Thoracic aorta (tissue), 2 donors: Measurements from ENCODE around the gene AQP1. TPM values are rescaled to one million over a fixed set of nuclear protein-coding genes. Genes with fewer than 3 reads are reported as not detected.

Experiments used
- ATAC-seq: fragments of 150-250 bp; one replicate; pipeline ENCODE4 v1.8.0; 2017; ENCODE audit warnings: low read depth; ENCODE audit not compliant: insufficient number of reproducible peaks, low FRiP score
- DNase-seq: peaks from one replicate; pipeline ENCODE4 v3.0.0-alpha.2; 2020; ENCODE audit warnings: low spot score
- H3K27ac ChIP-seq, 2 donors: fragments of 200-600 bp; sonication (generic); 1 replicate in 1 of 2; 2 replicates in 1 of 2; pipeline ENCODE4 v1.5.1; 2016; ENCODE audit warnings: mild to moderate bottlenecking in 2 of 2, moderate library complexity in 2 of 2
- H3K27me3 ChIP-seq: fragments of 200-600 bp; sonication (generic); replicated peaks from 2 replicates; pipeline ENCODE4 v1.6.0; 2016; ENCODE audit warnings: mild to moderate bottlenecking; ENCODE audit not compliant: insufficient read depth
- H3K36me3 ChIP-seq: fragments of 200-600 bp; sonication (generic); one replicate; pipeline ENCODE4 v1.5.1; 2016
- H3K4me1 ChIP-seq, 2 donors: fragments of 200-600 bp; sonication (generic); 1 replicate in 1 of 2; 2 replicates in 1 of 2; pipeline versions ENCODE4 v1.5.1 to v1.6.0; 2016; ENCODE audit warnings: low read depth in 2 of 2, mild to moderate bottlenecking in 1 of 2; ENCODE audit not compliant: control insufficient read depth in 1 of 2
- H3K4me3 ChIP-seq: fragments of 200-600 bp; sonication (generic); 2 replicates; pipeline ENCODE4 v1.5.1; 2016; ENCODE audit warnings: mild to moderate bottlenecking
- H3K9me3 ChIP-seq: fragments of 200-600 bp; sonication (generic); 2 replicates; pipeline ENCODE4 v1.5.1; 2016
- total RNA-seq, 2 donors: library from RNA; depleted of rRNA; stranded (reverse); fragments of >200 nt; gene quantifications; one replicate each; pipeline versions ENCODE4 v1.1.0 to v1.2.3, GENCODE V29; 2016
- TF ChIP-seq, protein P1 (sequence below): fragments of 200-600 bp; sonication (generic); IDR thresholded peaks from one replicate; pipeline ENCODE4 v1.5.1; 2019; ENCODE audit warnings: antibody characterized with exemption

The AQP1 gene
- total RNA-seq, 2 donors from 2014 or later: 1,262 to 1,768 TPM

DNA sequence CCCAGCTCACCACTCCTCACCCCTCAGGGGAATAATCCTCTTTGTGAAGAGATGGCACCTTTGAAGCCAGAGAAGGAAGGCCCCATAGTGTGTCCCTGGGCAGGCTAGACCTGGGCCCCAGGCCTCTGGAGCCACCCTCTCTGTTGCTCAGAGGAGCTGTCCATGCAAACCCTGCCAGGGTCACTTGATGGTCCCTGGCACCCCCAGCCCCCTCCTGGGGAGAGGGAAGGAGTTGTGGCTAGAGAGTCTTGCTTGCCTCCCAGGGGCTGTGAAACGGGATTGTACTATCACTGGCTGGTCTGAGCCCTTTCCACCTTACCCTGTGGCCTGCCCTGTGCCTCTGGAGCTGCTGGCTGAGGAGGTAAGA lies 57.9 kb downstream of the AQP1 start:
- Histone ChIP-seq H3K27ac (no peak overlapping the region), H3K27me3 (no peaks in the 10 kb centered on the region), H3K36me3 (no peaks in the 10 kb centered on the region), H3K4me3 (no peak overlapping the region), H3K9me3 (no peaks in the 10 kb centered on the region), H3K4me1 (no peaks in the 10 kb centered on the region)
- ATAC-seq (no peak), DNase-seq (no peak)
- TF ChIP-seq, protein P1, sequence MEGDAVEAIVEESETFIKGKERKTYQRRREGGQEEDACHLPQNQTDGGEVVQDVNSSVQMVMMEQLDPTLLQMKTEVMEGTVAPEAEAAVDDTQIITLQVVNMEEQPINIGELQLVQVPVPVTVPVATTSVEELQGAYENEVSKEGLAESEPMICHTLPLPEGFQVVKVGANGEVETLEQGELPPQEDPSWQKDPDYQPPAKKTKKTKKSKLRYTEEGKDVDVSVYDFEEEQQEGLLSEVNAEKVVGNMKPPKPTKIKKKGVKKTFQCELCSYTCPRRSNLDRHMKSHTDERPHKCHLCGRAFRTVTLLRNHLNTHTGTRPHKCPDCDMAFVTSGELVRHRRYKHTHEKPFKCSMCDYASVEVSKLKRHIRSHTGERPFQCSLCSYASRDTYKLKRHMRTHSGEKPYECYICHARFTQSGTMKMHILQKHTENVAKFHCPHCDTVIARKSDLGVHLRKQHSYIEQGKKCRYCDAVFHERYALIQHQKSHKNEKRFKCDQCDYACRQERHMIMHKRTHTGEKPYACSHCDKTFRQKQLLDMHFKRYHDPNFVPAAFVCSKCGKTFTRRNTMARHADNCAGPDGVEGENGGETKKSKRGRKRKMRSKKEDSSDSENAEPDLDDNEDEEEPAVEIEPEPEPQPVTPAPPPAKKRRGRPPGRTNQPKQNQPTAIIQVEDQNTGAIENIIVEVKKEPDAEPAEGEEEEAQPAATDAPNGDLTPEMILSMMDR: no peak

DNA sequence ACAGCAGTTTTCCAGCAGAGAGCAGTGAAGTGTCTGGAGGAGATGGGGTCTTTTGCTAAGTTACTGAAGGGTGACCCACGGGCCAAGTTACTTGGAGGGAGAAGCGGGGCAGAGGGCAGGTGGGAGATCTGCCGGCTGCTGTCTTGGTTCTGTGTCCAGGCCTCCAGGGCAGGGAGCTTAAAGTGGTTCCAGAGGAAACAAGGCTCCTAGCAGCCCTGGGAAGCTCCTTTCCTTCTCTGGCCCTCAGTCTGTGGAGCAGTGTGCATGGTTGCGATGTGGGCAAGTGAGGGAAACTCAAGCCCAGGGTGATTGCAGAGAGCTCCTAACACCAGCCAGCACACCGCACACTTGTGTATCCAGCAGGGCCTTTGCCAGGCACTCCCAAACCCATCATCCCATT lies 58.4 kb downstream of the AQP1 start:
- no peaks in the 10 kb centered on the region for H3K36me3 ChIP-seq
- TF ChIP-seq, protein P1: no peak
- DNase-seq: no peak
- no peaks in the 10 kb centered on the region for H3K4me1 ChIP-seq
- no peak overlapping the region for H3K27ac ChIP-seq
- no peak overlapping the region for H3K4me3 ChIP-seq
- no peaks in the 10 kb centered on the region for H3K27me3 ChIP-seq
- no peaks in the 10 kb centered on the region for H3K9me3 ChIP-seq
- ATAC-seq: no peak

DNA sequence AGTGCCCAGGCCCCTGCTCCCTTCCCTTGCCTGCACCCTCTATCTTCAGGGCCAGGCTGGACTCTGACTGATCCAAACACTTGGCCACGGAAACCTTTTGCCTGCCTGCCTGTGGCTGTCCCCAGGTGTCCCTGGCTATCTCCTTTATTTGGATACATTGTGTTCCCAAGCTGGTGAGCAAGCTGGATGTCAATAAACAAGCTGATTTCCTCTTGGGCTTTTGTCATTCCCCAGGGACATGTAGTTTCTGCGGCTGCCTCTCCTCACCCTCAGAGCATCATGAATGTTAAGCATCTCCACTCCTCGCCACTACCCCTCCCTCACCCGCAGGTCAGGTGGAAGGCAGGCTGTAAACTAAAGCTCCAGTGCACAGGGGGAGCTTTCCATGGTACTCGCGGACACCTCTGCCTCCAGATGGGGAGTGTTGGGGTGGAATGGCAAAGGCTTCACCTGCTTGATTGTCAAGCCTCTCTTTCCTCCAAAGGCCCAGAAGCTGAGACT lies 59.0 kb downstream of the AQP1 start:
- Histone ChIP-seq H3K4me1 (no peaks in the 10 kb centered on the region), H3K36me3 (no peaks in the 10 kb centered on the region), H3K4me3 (no peak overlapping the region), H3K27me3 (no peaks in the 10 kb centered on the region), H3K9me3 (no peaks in the 10 kb centered on the region), H3K27ac (no peak overlapping the region)
- TF ChIP-seq, protein P1: no peak
- no peak for ATAC-seq
- DNase-seq: no peak

DNA sequence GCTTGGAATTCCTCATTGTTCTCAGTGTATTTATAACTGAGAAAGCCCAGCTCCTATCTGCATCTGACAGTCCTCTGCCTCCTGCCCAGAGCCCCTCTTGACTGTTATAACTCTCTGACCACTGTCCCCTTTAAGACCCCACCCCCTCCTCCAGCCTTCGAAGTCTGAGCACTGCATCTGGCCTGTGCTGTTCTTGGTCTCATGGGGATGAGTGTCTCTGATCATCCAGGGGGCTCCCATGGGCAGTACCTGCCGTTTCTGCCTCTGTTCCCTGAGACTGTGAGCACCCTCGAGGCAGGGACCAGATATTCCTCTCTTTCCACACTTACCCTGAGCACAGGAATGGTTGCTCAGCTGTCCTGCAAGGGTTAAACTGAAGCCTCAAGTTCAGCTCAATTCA lies 59.8 kb downstream of the AQP1 start:
- Histone ChIP-seq H3K27ac (no peak overlapping the region), H3K4me3 (no peak overlapping the region), H3K9me3 (no peaks in the 10 kb centered on the region), H3K4me1 (no peaks in the 10 kb centered on the region), H3K27me3 (no peaks in the 10 kb centered on the region), H3K36me3 (no peaks in the 10 kb centered on the region)
- TF ChIP-seq, protein P1: no peak
- DNase-seq: no peak
- no peak for ATAC-seq

DNA sequence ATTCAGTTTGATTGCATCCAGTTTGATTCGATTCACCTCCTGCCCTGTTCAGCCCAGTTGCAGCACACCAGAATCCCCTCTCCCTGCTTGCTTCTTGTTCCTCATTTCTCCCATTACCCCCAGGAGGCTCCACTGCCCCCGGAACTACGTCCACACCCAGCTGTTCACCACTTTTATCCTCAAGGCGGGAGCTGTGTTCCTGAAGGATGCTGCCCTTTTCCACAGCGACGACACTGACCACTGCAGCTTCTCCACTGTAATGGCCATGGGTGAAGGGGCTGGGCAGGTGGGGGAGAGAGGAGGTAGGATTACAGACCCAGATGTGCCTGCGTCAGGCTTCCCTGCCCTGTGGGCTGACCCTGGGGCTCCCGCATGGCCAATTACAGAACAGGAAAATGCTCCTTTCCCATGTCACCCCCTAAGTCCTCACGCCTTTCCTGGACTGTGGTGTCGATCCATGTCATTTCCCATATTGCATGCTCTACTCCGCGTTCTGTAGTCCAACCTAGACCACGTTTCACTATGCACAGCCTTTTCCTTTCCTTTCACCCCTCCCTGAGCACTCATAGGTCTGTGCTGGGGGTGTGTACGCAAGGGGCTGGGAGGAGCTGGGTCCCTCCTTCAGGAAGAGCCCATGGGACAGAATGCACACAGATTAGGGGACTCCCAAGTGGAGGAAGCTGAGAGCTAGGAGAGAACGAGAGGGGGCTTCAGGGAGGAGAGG lies 60.3 kb downstream of the AQP1 start:
- DNase-seq (no peak), ATAC-seq (no peak)
- TF ChIP-seq, protein P1: no peak
- no peaks in the 10 kb centered on the region for H3K4me1 ChIP-seq
- H3K27ac ChIP-seq: no peak overlapping the region
- H3K4me3 ChIP-seq: no peak overlapping the region
- no peaks in the 10 kb centered on the region for H3K9me3 ChIP-seq
- H3K27me3 ChIP-seq: no peaks in the 10 kb centered on the region
- no peaks in the 10 kb centered on the region for H3K36me3 ChIP-seq
